ENCODE measurements around the gene CD69.

CD69 gene

GRCh38 chr12:9707356-9707755, 53.3 kb downstream of the CD69 start:
- TF ChIP-seq CTCF (IDR thresholded peaks at IDR 0.05): no peak

- no peak for TF ChIP-seq CTCF (IDR thresholded peaks at IDR 0.05)
Observed at GRCh38 chr12:9706086-9706685, 54.5 kb downstream of the CD69 start.
